Activated CD8-positive, alpha-beta T cell treated with anti-CD3 and anti-CD28 coated beads, Interleukin-2, amount 10 ng/mL, durations not matched to agents 7 days and 5 days (primary cell): ENCODE results near the gene GOLGA6L10. TPM values are rescaled to one million over a fixed set of nuclear protein-coding genes. Genes with fewer than 3 reads are reported as not detected.
"Not testable (repeated sequence)": the region's sequence is repeated elsewhere in the genome, so short reads cannot be mapped to it uniquely, and the experiment has no call there.

ENCODE experiments used
- ATAC-seq: fragments of 150-1000 bp; cut with Tn5 transposase; one replicate; pipeline ENCODE4 v1.10.0; 2021; ENCODE audit warnings: moderate library complexity
- CTCF ChIA-PET: fragments of 350-600 bp; sonication (Branson Sonifier 250); formaldehyde crosslinking; loops from one replicate; lab custom pipeline; 2021; ENCODE audit warnings: antibody characterized with exemption; lab: Charles Lee
- POLR2A ChIA-PET: fragments of 350-600 bp; sonication (Branson Sonifier 250); formaldehyde crosslinking; loops from one replicate; lab custom pipeline; 2021; ENCODE audit warnings: antibody characterized with exemption; lab: Charles Lee
- DNase-seq: peaks from one replicate; pipeline ENCODE4 v3.0.0-alpha.2; 2020
- H3K27ac Mint-ChIP-seq: one replicate; pipeline ENCODE4 v1.8.0; 2021; ENCODE audit warnings: mild to moderate bottlenecking, mixed read lengths
- H3K27me3 Mint-ChIP-seq: one replicate; pipeline ENCODE4 v1.8.0; 2021; ENCODE audit warnings: low read depth, mixed read lengths
- H3K36me3 Mint-ChIP-seq: one replicate; pipeline ENCODE4 v1.8.0; 2021; ENCODE audit warnings: low read depth, mixed read lengths
- H3K4me1 Mint-ChIP-seq: one replicate; pipeline ENCODE4 v1.8.0; 2021; ENCODE audit warnings: low read depth, mixed read lengths
- H3K4me3 Mint-ChIP-seq: one replicate; pipeline ENCODE4 v1.8.0; 2021; ENCODE audit warnings: mild to moderate bottlenecking, mixed read lengths
- H3K9me3 Mint-ChIP-seq: one replicate; pipeline ENCODE4 v1.8.0; 2022; ENCODE audit warnings: mixed read lengths; ENCODE audit not compliant: insufficient read depth
- total RNA-seq, 2 experiments: library from RNA; stranded (reverse); gene quantifications; one replicate each; pipeline ENCODE4 v1.2.3, GENCODE V29; 2021

Gene GOLGA6L10, protein sequence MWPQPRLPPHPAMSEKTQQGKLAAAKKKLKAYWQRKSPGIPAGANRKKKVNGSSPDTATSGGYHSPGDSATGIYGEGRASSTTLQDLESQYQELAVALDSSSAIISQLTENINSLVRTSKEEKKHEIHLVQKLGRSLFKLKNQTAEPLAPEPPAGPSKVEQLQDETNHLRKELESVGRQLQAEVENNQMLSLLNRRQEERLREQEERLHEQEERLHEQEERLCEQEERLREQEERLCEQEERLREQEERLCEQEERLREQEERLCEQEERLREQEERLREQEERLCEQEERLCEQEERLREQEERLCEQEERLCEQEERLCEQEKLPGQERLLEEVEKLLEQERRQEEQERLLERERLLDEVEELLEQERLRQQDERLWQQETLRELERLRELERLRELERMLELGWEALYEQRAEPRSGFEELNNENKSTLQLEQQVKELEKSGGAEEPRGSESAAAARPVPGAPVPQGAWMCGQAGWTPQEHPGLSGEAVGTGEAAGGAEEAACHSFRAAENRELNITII
- total RNA-seq = under 1 TPM; 0.83 to 0.84 TPM

- H3K4me3 Mint-ChIP-seq, H3K4me1 Mint-ChIP-seq, H3K27me3 Mint-ChIP-seq, H3K27ac Mint-ChIP-seq, POLR2A ChIA-PET, DNase-seq, H3K9me3 Mint-ChIP-seq, CTCF ChIA-PET, ATAC-seq, H3K36me3 Mint-ChIP-seq: not testable (repeated sequence)
Observed at GRCh38 chr15:82349375-82349774, at the start of gene GOLGA6L10. GOLGA6L10 (minus strand) TSS chr15:82349475; CDS start chr15:82349375, 100 bp downstream.

DNA sequence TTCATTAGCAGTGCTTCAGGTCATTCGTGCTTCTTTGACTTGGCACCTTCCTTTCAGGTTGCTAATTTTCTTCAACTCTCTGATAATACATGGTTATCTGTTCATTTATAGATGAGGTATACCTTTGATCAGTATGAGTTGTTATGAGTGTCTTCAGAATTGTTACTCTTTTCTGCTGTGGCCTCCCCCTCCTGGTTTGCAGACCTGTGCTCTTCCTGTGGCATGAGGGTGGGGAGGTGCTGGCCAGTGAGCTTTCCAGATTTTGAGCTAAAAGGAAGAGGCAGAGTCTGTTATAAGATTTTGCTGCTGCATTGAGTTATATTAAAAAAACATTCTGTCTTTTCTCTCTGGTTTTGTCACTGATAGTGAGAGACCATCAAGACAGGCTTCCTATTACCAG, 49.5 kb upstream of the GOLGA6L10 start:
- ChIA-PET CTCF (no interaction called here), POLR2A (no interaction called here)
- no peaks in the 10 kb centered on the region for H3K36me3 Mint-ChIP-seq
- ATAC-seq (no peak), DNase-seq (no peak)
- peaks cover 19% of the 10 kb centered on the region for H3K4me1 Mint-ChIP-seq
- no peak overlapping the region for H3K4me3 Mint-ChIP-seq
- no peak overlapping the region for H3K27ac Mint-ChIP-seq
- H3K9me3 Mint-ChIP-seq = no peaks in the 10 kb centered on the region
- H3K27me3 Mint-ChIP-seq = no peaks in the 10 kb centered on the region

GRCh38 chr15:82397817-82398216, 48.5 kb upstream of the GOLGA6L10 start:
- Mint-ChIP-seq H3K4me1 (peaks cover 19% of the 10 kb centered on the region), H3K36me3 (no peaks in the 10 kb centered on the region), H3K4me3 (no peak overlapping the region), H3K27ac (no peak overlapping the region), H3K9me3 (no peaks in the 10 kb centered on the region), H3K27me3 (no peaks in the 10 kb centered on the region)
- POLR2A ChIA-PET = no interaction called here
- no peak for DNase-seq
- CTCF ChIA-PET = no interaction called here
- ATAC-seq = no peak

- CTCF ChIA-PET, H3K4me3 Mint-ChIP-seq, H3K36me3 Mint-ChIP-seq, DNase-seq, H3K27me3 Mint-ChIP-seq, POLR2A ChIA-PET, H3K27ac Mint-ChIP-seq, H3K9me3 Mint-ChIP-seq, ATAC-seq: not testable (repeated sequence)
- peaks cover 19% of the 10 kb centered on the region for H3K4me1 Mint-ChIP-seq
Observed at GRCh38 chr15:82395788-82396187, 46.5 kb upstream of the GOLGA6L10 start.

DNA sequence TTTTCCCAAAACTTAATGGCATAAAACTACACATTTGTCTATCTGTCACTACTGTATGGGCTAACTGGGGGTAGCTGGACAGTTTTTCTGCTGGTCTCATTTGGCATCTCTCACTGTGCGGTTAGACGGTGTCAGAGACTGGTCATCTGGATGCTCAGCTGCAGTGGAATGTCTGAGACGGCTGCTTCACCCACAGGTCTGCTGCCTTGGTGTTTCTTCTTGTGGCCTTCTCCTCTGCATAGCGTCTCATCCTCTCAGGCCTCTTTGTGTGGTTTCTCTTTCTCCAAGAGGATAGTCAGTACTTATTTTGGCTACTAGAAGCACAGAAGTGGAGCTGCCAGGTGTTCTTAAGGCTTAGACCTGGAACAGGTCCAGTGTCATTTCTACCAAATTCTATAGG, 44.4 kb upstream of the GOLGA6L10 start:
- no peaks in the 10 kb centered on the region for H3K36me3 Mint-ChIP-seq
- no peaks in the 10 kb centered on the region for H3K27me3 Mint-ChIP-seq
- no peak for ATAC-seq
- POLR2A ChIA-PET = no interaction called here
- DNase-seq = no peak
- peaks cover 10% of the 10 kb centered on the region for H3K4me1 Mint-ChIP-seq
- H3K4me3 Mint-ChIP-seq = no peak overlapping the region
- H3K9me3 Mint-ChIP-seq = no peaks in the 10 kb centered on the region
- CTCF ChIA-PET = no interaction called here
- no peak overlapping the region for H3K27ac Mint-ChIP-seq

- H3K36me3 Mint-ChIP-seq, ATAC-seq, H3K9me3 Mint-ChIP-seq, H3K27me3 Mint-ChIP-seq, DNase-seq, H3K27ac Mint-ChIP-seq, H3K4me3 Mint-ChIP-seq, H3K4me1 Mint-ChIP-seq, POLR2A ChIA-PET: not testable (repeated sequence)
- CTCF ChIA-PET = interaction anchor here (0.8 kb wide), 1 partner anchor 139 kb away, joined by 3 read pairs; no protein-coding TSS in a partner anchor
Observed at GRCh38 chr15:82392077-82392476, 42.8 kb upstream of the GOLGA6L10 start.

GRCh38 chr15:82390152-82390551, 40.9 kb upstream of the GOLGA6L10 start:
- POLR2A ChIA-PET, DNase-seq, CTCF ChIA-PET, H3K4me1 Mint-ChIP-seq, ATAC-seq, H3K9me3 Mint-ChIP-seq, H3K4me3 Mint-ChIP-seq, H3K36me3 Mint-ChIP-seq, H3K27me3 Mint-ChIP-seq, H3K27ac Mint-ChIP-seq: not testable (repeated sequence)

GRCh38 chr15:82387209-82387608, 37.9 kb upstream of the GOLGA6L10 start:
- CTCF ChIA-PET, H3K27me3 Mint-ChIP-seq, DNase-seq, H3K4me3 Mint-ChIP-seq, ATAC-seq, POLR2A ChIA-PET, H3K36me3 Mint-ChIP-seq, H3K27ac Mint-ChIP-seq, H3K9me3 Mint-ChIP-seq, H3K4me1 Mint-ChIP-seq: not testable (repeated sequence)

GRCh38 chr15:82381330-82381955, 32.2 kb upstream of the GOLGA6L10 start:
- H3K9me3 Mint-ChIP-seq, H3K4me1 Mint-ChIP-seq, H3K27me3 Mint-ChIP-seq, ATAC-seq, H3K36me3 Mint-ChIP-seq, H3K4me3 Mint-ChIP-seq, POLR2A ChIA-PET, DNase-seq, H3K27ac Mint-ChIP-seq: not testable (repeated sequence)
- CTCF ChIA-PET = interaction anchor here (0.7 kb wide), 1 partner anchor 288 kb away, joined by 3 read pairs; no protein-coding TSS in a partner anchor

GRCh38 chr15:82379552-82379951, 30.3 kb upstream of the GOLGA6L10 start:
- H3K36me3 Mint-ChIP-seq, H3K4me3 Mint-ChIP-seq, POLR2A ChIA-PET, H3K27ac Mint-ChIP-seq, H3K27me3 Mint-ChIP-seq, ATAC-seq, DNase-seq, H3K9me3 Mint-ChIP-seq, H3K4me1 Mint-ChIP-seq: not testable (repeated sequence)
- CTCF ChIA-PET = interaction anchor here (0.7 to 1.4 kb wide), 2 partner anchors 151 to 335 kb away, joined by 3 read pairs; no protein-coding TSS in a partner anchor

- H3K4me1 Mint-ChIP-seq, H3K9me3 Mint-ChIP-seq, CTCF ChIA-PET, ATAC-seq, H3K4me3 Mint-ChIP-seq, POLR2A ChIA-PET, H3K36me3 Mint-ChIP-seq, H3K27me3 Mint-ChIP-seq, H3K27ac Mint-ChIP-seq, DNase-seq: not testable (repeated sequence)
Observed at GRCh38 chr15:82373661-82374060, 24.4 kb upstream of the GOLGA6L10 start.

DNA sequence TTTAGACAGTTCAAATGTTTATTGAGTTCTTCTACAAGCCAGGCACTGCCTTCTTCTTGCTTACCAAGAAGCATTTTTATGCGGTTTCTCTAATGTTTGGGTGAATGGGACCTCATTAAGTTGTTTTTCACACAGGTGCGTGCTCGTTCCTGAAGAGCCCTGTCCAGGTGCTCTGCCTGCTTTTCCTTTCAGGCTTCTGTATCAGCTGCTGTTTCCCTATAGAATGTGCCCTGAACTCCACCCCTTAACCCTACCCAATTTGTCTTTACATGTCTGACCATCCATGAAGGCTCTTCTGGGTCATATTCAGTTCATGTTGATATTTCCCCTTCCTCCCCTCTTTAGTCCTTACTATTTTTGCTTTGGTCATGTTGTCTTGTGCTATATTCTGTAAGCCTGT, 22.4 kb upstream of the GOLGA6L10 start:
- DNase-seq = no peak
- Mint-ChIP-seq H3K4me1 (no peaks in the 10 kb centered on the region), H3K9me3 (no peaks in the 10 kb centered on the region), H3K4me3 (no peak overlapping the region), H3K36me3 (peaks cover 3% of the 10 kb centered on the region), H3K27me3 (no peaks in the 10 kb centered on the region), H3K27ac (no peak overlapping the region)
- CTCF ChIA-PET = no interaction called here
- POLR2A ChIA-PET = no interaction called here
- no peak for ATAC-seq
